Measurements from ENCODE around the gene CNTNAP5. TPM values are rescaled to one million over a fixed set of nuclear protein-coding genes. Genes with fewer than 3 reads are reported as not detected.

Gene CNTNAP5
- total RNA-seq, 4 donors from 2014 or later: not detected

DNA sequence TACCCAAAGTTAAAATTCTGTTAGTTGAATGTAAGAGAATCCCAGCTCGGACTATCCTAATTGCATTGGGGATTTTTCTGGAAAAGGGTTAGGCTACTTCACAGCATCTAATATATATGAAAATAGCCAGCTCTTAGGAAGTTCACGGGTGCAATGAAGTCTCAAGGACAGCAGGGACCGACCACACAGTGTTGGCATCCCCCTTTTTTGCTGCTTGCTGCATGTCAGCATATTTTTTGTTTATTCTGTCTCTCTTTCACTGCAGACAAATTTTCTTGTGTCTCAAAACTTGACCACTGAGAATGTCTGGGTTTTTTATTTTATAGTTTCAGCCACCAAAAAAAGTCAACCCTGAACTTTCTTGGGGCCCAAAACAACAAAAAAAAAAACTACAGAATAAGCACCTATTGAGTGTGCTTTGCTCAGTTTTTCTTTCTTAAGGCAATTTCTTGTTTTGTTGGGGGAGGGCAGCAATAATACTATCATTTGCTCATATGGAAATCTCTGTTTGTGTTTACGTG lies 535.6 kb downstream of the CNTNAP5 start:
- DNase-seq (no peak), ATAC-seq (no peak)
- no peaks in the 10 kb centered on the region for H3K4me1 ChIP-seq
- no peak for TF ChIP-seq POLR2A (IDR thresholded peaks at IDR 0.05)
- TF ChIP-seq, protein P1, sequence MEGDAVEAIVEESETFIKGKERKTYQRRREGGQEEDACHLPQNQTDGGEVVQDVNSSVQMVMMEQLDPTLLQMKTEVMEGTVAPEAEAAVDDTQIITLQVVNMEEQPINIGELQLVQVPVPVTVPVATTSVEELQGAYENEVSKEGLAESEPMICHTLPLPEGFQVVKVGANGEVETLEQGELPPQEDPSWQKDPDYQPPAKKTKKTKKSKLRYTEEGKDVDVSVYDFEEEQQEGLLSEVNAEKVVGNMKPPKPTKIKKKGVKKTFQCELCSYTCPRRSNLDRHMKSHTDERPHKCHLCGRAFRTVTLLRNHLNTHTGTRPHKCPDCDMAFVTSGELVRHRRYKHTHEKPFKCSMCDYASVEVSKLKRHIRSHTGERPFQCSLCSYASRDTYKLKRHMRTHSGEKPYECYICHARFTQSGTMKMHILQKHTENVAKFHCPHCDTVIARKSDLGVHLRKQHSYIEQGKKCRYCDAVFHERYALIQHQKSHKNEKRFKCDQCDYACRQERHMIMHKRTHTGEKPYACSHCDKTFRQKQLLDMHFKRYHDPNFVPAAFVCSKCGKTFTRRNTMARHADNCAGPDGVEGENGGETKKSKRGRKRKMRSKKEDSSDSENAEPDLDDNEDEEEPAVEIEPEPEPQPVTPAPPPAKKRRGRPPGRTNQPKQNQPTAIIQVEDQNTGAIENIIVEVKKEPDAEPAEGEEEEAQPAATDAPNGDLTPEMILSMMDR (IDR thresholded peaks at IDR 0.05 in 4 of 5, conservative IDR thresholded peaks at IDR 0.05 in 1 of 5): no peak
- in situ Hi-C loops (cut with MboI; ENCODE audit: low sequenced_read_pairs in 4 of 4): no loop called here
- intact Hi-C loops (cut with DNase I; ENCODE audit: low total_unique reads): no loop called here
- H3K27ac ChIP-seq: no peak overlapping the region
- no peaks in the 10 kb centered on the region for H3K36me3 ChIP-seq
- no peak overlapping the region for H3K4me3 ChIP-seq
- no peaks in the 10 kb centered on the region for H3K9me3 ChIP-seq
- H3K27me3 ChIP-seq: no peaks in the 10 kb centered on the region

DNA sequence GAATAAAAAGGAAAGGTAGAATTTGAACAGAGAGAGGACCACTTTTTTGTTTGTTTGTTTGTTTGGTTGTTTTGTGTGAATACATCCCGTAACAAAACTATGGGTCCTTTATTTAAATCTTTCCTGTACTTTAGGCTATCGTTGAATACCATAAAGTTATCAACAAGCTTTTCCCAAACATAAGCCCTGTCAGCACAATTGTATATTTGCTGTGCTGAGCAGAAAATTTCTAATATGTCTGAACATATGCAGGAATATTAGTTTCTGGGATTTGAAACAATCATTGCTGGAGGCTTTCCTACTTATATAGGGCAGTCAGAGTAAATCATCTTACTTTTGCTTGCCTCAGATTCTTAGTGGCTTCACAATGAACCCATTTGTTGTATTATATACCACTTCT lies 536.4 kb downstream of the CNTNAP5 start:
- no peak for TF ChIP-seq POLR2A (IDR thresholded peaks at IDR 0.05)
- TF ChIP-seq, protein P1 (IDR thresholded peaks at IDR 0.05 in 4 of 5, conservative IDR thresholded peaks at IDR 0.05 in 1 of 5): no peak
- in situ Hi-C loops (cut with MboI; ENCODE audit: low sequenced_read_pairs in 4 of 4): no loop called here
- no peak for ATAC-seq
- Histone ChIP-seq H3K27ac (no peak overlapping the region), H3K9me3 (no peaks in the 10 kb centered on the region), H3K27me3 (no peaks in the 10 kb centered on the region), H3K4me1 (no peaks in the 10 kb centered on the region), H3K36me3 (no peaks in the 10 kb centered on the region), H3K4me3 (no peak overlapping the region)
- DNase-seq: no peak
- intact Hi-C loops (cut with DNase I; ENCODE audit: low total_unique reads): no loop called here

DNA sequence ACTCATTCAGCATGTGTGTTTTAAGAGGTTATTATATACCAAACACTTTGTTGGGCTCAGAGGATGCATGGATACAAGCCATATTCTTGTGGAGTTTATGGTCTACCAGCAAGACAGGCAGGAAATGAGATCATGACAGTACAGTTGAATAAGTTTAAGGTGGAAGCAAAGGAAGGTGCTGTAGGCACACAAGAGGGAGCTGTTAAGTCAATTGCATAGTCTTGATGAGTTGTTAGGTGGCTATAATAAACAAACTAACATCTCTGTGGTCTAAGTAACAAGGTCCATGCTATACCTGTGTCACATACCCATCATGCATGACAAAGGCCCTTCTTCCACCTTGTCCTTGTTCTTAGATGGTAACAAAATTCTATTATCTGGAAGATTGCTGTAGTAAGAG lies 538.3 kb downstream of the CNTNAP5 start:
- Histone ChIP-seq H3K9me3 (no peaks in the 10 kb centered on the region), H3K4me1 (no peaks in the 10 kb centered on the region), H3K4me3 (no peak overlapping the region), H3K36me3 (no peaks in the 10 kb centered on the region), H3K27ac (no peak overlapping the region), H3K27me3 (no peaks in the 10 kb centered on the region)
- DNase-seq: no peak
- intact Hi-C loops (cut with DNase I; ENCODE audit: low total_unique reads): no loop called here
- in situ Hi-C loops (cut with MboI; ENCODE audit: low sequenced_read_pairs in 4 of 4): no loop called here
- ATAC-seq: no peak
- TF ChIP-seq, protein P1 (IDR thresholded peaks at IDR 0.05 in 4 of 5, conservative IDR thresholded peaks at IDR 0.05 in 1 of 5): no peak
- TF ChIP-seq POLR2A (IDR thresholded peaks at IDR 0.05): no peak

DNA sequence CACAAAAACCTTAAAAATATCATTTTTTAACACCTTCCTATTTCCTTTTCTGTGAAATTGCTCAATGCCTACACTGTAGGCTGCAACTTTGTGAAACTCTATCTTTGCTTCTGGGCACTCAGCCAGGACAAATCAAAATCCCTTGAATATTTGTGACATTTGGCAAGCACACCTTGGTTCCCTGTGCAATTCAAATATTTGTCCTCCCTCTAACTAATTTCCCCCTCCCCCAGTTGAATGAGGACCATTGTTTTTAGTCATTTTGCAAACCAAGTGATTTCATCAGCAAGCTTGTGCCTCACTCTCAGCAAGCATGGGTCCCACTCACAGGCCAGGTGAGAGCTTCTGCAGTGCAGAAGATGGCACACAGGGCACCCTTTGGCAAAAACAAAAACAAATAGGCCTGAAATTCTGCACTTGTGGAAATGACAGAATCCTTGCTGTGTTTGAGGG lies 541.5 kb downstream of the CNTNAP5 start:
- in situ Hi-C loops (cut with MboI; ENCODE audit: low sequenced_read_pairs in 4 of 4) (no loop called here), intact Hi-C loops (cut with DNase I; ENCODE audit: low total_unique reads) (no loop called here)
- ATAC-seq (no peak), DNase-seq (no peak)
- no peak overlapping the region for H3K4me3 ChIP-seq
- H3K36me3 ChIP-seq: no peaks in the 10 kb centered on the region
- H3K9me3 ChIP-seq: no peaks in the 10 kb centered on the region
- no peaks in the 10 kb centered on the region for H3K4me1 ChIP-seq
- no peaks in the 10 kb centered on the region for H3K27me3 ChIP-seq
- no peak overlapping the region for H3K27ac ChIP-seq
- TF ChIP-seq, protein P1 (IDR thresholded peaks at IDR 0.05 in 4 of 5, conservative IDR thresholded peaks at IDR 0.05 in 1 of 5): no peak
- no peak for TF ChIP-seq POLR2A (IDR thresholded peaks at IDR 0.05)

DNA sequence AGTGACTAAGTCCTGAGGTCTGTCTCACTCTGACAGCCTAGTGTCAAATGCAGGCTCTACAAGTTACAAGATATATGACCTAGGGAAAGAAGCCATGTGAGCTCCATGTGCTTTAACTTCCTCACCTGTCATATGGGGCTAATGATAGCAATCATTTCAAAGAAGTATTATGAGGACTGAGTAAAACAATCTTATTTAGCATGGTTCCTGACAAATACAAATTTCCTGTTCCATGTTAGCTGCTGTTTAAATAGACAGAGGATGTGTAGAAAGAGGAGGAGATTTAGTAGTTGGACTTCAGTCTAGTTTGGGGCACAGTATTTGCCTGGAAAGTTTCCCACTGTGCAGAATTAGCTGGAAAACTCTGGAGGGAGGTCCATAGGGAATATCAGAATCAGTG lies 545.8 kb downstream of the CNTNAP5 start:
- H3K27ac ChIP-seq: no peak overlapping the region
- H3K4me3 ChIP-seq: no peak overlapping the region
- H3K27me3 ChIP-seq: no peaks in the 10 kb centered on the region
- no peaks in the 10 kb centered on the region for H3K9me3 ChIP-seq
- in situ Hi-C loops (cut with MboI; ENCODE audit: low sequenced_read_pairs in 4 of 4) (no loop called here), intact Hi-C loops (cut with DNase I; ENCODE audit: low total_unique reads) (no loop called here)
- TF ChIP-seq POLR2A (IDR thresholded peaks at IDR 0.05): no peak
- DNase-seq (no peak), ATAC-seq (no peak)
- H3K4me1 ChIP-seq: no peaks in the 10 kb centered on the region
- no peaks in the 10 kb centered on the region for H3K36me3 ChIP-seq

Data from gastrocnemius medialis (tissue), 4 donors.